ENCODE results near the gene ZFYVE27. TPM values are rescaled to one million over a fixed set of nuclear protein-coding genes. Genes with fewer than 3 reads are reported as not detected.

Gene ZFYVE27
- total and polyA plus RNA-seq, 10 of the 15 experiments (the other 5 are each of a cell fraction or from before 2014, with no cell fraction given): 1.1 to 28.9 (median 21.4) TPM

- Histone ChIP-seq H3K27ac (ENCODE audit: control insufficient read depth, insufficient read depth) (no peak overlapping the region), H3K9me3 (replicated peaks; ENCODE audit: control insufficient read depth, insufficient read depth, low read length) (no peaks in the 10 kb centered on the region), H3K9ac (ENCODE audit: control insufficient read depth, insufficient read depth, low read length) (no peak overlapping the region), H4K20me1 (ENCODE audit: control insufficient read depth, insufficient read depth) (no peaks in the 10 kb centered on the region), H3K79me2 (ENCODE audit: control insufficient read depth, insufficient read depth, low read length) (no peaks in the 10 kb centered on the region), H3K36me3 (ENCODE audit: control insufficient read depth in 2 of 2, insufficient read depth in 2 of 2, low read length in 1 of 2) (no peaks in the 10 kb centered on the region), H3K4me1 (ENCODE audit: control insufficient read depth, insufficient read depth, low read length) (0 out of 2 replicates have a peak, but pooled peaks cover 1% of the 10 kb centered on the region), H3K27me3 (replicated peaks in 1 of 2; ENCODE audit: control insufficient read depth in 2 of 2, insufficient read depth in 2 of 2, low read length in 1 of 2) (no peaks in the 10 kb centered on the region; a peak in 2 of 4 replicates), H3K4me3 (no peak overlapping the region), H3K4me2 (ENCODE audit: control insufficient read depth, insufficient read depth) (no peak overlapping the region), H2AFZ (ENCODE audit: control insufficient read depth, low read depth, low read length) (no peak overlapping the region)
- DNase-seq (ENCODE audit: low read depth, low spot score) (no peak), ATAC-seq (no peak), FAIRE-seq (no peak)
- ChIA-PET SMC1A (ENCODE audit: uncharacterized antibody, unreplicated experiment) (interaction anchor here (1.1 to 6.4 kb wide), 5 partner anchors 20 to 132 kb away, joined by 3 to 38 read pairs (median 4); partner anchors contain the start of genes ANKRD2, AVPI1 and ZFYVE27), CTCF (interaction anchor here (1.7 to 14.9 kb wide), 6 partner anchors 8 to 1301 kb away, joined by 4 to 416 read pairs (median 40); partner anchors contain the start of genes AVPI1, MARVELD1 and ZFYVE27), RAD21 (ENCODE audit: unreplicated experiment) (interaction anchor here (0.5 to 3.9 kb wide), 6 partner anchors 17 to 31 kb away, joined by 3 to 24 read pairs (median 4); partner anchors contain the start of gene AVPI1), POLR2A (no interaction called here)
- no TSS peak for BruUV-seq (replicated peaks)
- intact Hi-C loops (cut with micrococcal nuclease; ENCODE audit: unreplicated experiment) (loop anchor here (10.0 kb wide), 1 partner anchor 340 kb away; no protein-coding TSS in a partner anchor), in situ Hi-C loops (cut with MboI) (no loop called here)
- WGBS (ENCODE audit: insufficient coverage, insufficient replicate concordance, low lambda C conversion rate, missing lambda C conversion rate): 28% methylated on average over 1 of the region's 1 CpG
- TF ChIP-seq, protein P1, sequence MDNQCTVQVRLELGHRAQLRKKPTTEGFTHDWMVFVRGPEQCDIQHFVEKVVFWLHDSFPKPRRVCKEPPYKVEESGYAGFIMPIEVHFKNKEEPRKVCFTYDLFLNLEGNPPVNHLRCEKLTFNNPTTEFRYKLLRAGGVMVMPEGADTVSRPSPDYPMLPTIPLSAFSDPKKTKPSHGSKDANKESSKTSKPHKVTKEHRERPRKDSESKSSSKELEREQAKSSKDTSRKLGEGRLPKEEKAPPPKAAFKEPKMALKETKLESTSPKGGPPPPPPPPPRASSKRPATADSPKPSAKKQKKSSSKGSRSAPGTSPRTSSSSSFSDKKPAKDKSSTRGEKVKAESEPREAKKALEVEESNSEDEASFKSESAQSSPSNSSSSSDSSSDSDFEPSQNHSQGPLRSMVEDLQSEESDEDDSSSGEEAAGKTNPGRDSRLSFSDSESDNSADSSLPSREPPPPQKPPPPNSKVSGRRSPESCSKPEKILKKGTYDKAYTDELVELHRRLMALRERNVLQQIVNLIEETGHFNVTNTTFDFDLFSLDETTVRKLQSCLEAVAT (IDR thresholded peaks at IDR 0.05): no peak
- TF ChIP-seq IRF5 (IDR thresholded peaks at IDR 0.05; ENCODE audit: borderline replicate concordance): no peak
- TF ChIP-seq ZBTB4 (CRISPR knock-in tag; IDR thresholded peaks at IDR 0.05): no peak
- TF ChIP-seq MEF2A (IDR thresholded peaks at IDR 0.05; ENCODE audit: insufficient read depth, low read depth, low read length): no peak
- TF ChIP-seq ZNF384 (IDR thresholded peaks at IDR 0.05; ENCODE audit: borderline replicate concordance, low read depth, low read length): no peak
- no peak for TF ChIP-seq JUND (IDR thresholded peaks at IDR 0.05; ENCODE audit: low read depth, low read length)
- TF ChIP-seq ATF3 (IDR thresholded peaks at IDR 0.05; ENCODE audit: borderline replicate concordance, extremely low read depth, low read depth, low read length): no peak
- TF ChIP-seq HDGF (IDR thresholded peaks at IDR 0.05): no peak
- TF ChIP-seq NR2C1 (IDR thresholded peaks at IDR 0.05): no peak
- no peak for TF ChIP-seq GABPA (IDR thresholded peaks at IDR 0.05; ENCODE audit: low read depth)
- no peak for TF ChIP-seq RELA (IDR thresholded peaks at IDR 0.05; ENCODE audit: borderline replicate concordance, partially characterized antibody)
- TF ChIP-seq EGR1 (IDR thresholded peaks at IDR 0.05; ENCODE audit: borderline replicate concordance in 1 of 2, low read depth in 2 of 2, low read length in 2 of 2): no peak
- TF ChIP-seq CREB1 (IDR thresholded peaks at IDR 0.05; ENCODE audit: low read depth): no peak
Measured at GRCh38 chr10:97704341-97704740, 32.6 kb upstream of the ZFYVE27 start.
